ENCODE results near the gene KHSRP.

The KHSRP gene

DNA sequence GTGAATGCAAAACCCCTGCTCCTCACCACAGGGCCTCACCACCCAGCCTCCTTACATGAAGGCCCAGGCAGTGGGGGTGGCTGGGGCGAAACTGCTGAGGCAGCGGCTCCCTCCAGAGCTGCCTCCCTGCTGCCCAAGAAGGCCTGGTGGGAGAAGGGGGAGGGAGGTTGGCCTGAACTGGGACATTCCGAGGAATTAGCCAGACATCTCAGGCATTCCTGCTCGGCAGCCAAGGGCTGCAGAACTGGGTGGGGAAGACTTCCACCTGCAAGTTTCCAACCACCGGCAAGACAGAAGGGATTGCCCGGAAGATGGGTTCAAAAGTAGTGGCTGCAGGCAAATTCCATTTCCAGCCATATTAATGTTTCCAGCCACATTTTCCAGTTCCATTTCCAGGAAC, 46.6 kb downstream of the KHSRP start:
- Histone ChIP-seq H3K27me3 (ENCODE audit: control insufficient read depth, insufficient read depth, low read length) (no peaks in the 10 kb centered on the region), H3K4me1 (ENCODE audit: control insufficient read depth, insufficient read depth, low read length) (peaks cover 13% of the 10 kb centered on the region), H3K36me3 (ENCODE audit: insufficient read depth, low read length) (peaks cover 44% of the 10 kb centered on the region), H3K4me3 (ENCODE audit: low read length) (no peak overlapping the region), H3K9me3 (replicated peaks; ENCODE audit: low read length) (no peaks in the 10 kb centered on the region), H3K9ac (ENCODE audit: low read depth, low read length) (no peak overlapping the region), H3K4me2 (ENCODE audit: low read length) (no peak overlapping the region)

DNA sequence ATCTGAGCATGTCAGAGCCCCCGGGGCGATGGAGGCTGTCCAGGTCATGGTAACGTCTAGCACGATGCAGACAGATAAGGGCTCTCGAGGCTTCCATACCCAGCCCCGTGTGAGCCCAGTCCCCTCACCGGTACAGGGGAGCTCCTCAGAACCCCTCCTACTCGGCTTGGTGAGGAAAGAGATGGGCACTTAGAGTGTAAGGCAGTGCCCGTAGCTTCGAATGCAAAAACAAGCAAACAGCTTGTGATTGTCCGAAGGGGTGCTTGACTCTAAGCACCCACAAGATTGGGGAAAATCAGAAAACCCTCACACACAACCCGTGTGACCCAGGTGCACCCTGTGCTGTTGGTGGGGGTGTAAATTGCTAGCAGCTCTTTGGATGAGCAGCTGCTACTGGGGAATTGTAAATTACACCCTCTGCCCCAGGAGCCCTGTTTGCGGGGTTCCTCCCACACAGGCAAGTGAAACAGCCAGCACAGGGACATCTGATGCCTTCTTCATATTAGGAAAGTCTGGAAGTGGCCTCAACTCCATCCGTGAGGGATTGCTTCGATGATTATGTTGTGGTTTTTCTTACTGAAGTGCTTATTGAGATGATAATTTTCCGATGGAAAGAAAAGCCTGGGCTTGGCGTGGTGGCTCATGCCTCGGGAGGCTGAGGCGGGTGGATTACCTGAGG, 48.0 kb downstream of the KHSRP start:
- Histone ChIP-seq H3K36me3 (ENCODE audit: insufficient read depth, low read length) (peaks cover 34% of the 10 kb centered on the region), H3K9me3 (replicated peaks; ENCODE audit: low read length) (no peaks in the 10 kb centered on the region), H3K27me3 (ENCODE audit: control insufficient read depth, insufficient read depth, low read length) (no peaks in the 10 kb centered on the region), H3K9ac (ENCODE audit: low read depth, low read length) (no peak overlapping the region), H3K4me3 (ENCODE audit: low read length) (no peak overlapping the region), H3K4me2 (ENCODE audit: low read length) (no peak overlapping the region), H3K4me1 (ENCODE audit: control insufficient read depth, insufficient read depth, low read length) (peaks cover 16% of the 10 kb centered on the region)

DNA sequence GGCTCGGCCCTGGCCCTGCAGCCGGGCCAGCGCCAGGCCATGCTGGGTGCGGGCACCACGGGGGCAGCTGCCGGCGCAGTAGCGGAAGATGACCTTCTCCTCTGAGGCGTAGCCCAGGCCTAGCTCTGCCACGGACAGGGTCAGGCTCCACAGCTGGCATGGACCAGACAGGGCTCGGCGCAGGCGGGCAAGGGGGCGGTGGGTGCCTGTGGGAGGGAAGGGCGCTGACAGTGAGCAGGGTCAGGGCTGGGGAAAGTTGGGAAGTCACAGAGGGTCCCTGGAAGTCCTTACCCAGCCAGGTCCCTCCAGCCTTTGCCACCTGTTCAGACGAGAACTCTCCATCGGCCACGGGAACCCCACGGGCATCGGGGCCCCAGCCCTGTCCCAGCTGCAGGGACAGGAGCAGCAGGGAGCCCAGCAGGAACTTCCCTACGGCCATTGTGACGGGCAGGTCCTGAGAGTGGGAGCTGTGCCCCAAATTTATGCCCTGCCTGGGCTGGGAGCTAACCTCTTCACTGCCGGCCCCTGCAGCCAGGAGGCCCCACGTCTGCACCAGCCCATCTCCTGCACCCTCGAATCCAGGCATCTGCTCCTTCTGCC, 49.1 kb downstream of the KHSRP start, which contains the start of gene PSPN:
PSPN (minus strand) TSS at position 523 of the 600 bp plus-strand sequence; CDS start at position 439, 84 bp downstream.
- Histone ChIP-seq H3K36me3 (ENCODE audit: insufficient read depth, low read length) (peaks cover 22% of the 10 kb centered on the region), H3K4me1 (ENCODE audit: control insufficient read depth, insufficient read depth, low read length) (peaks cover 16% of the 10 kb centered on the region)

DNA sequence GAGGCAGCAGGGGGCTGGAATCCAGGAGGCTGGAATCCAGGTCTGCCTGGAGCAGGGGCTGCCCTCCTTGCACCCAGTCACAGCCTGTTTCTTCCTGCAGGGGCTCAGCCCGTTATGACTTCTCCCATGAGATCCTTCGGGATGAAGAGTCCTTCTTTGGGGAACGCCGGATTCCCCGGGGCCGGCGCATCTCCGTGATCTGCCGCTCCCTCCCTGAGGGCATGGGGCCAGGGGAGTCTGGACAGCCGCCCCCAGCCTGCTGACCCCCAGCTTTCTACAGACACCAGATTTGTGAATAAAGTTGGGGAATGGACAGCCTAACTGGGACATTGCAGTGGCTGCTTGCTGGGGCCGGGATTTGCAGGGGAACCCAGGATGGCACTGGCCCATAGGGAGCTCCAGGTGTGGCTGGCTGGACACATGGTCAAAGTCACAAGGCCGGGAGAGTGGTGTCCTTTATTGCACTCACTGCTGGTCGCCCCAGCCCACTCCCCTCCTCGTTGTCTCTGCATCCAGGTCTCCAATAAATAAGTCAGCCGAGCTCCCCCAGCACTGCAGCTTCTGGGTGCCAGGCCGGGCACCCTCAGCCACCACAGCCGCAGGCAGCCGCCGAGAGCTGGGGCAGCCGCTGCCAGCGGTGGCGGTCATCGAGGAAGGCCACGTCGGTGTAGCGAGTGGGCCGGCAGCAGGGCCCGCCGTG, 49.8 kb downstream of the KHSRP start:
- Histone ChIP-seq H3K4me3 (ENCODE audit: low read length) (no peak overlapping the region), H3K9ac (ENCODE audit: low read depth, low read length) (no peak overlapping the region), H3K9me3 (replicated peaks; ENCODE audit: low read length) (no peaks in the 10 kb centered on the region), H3K27me3 (ENCODE audit: control insufficient read depth, insufficient read depth, low read length) (no peaks in the 10 kb centered on the region), H3K4me2 (ENCODE audit: low read length) (no peak overlapping the region), H3K4me1 (ENCODE audit: control insufficient read depth, insufficient read depth, low read length) (peaks cover 16% of the 10 kb centered on the region), H3K36me3 (ENCODE audit: insufficient read depth, low read length) (peaks cover 16% of the 10 kb centered on the region)

More for the DNA sequence above, 49.1 kb downstream of the KHSRP start, which contains the start of gene PSPN:
- no peak within 1 kb of the TSS for H3K4me2 ChIP-seq (ENCODE audit: low read length)
- H3K9me3 ChIP-seq (replicated peaks; ENCODE audit: low read length), result no peaks in the 10 kb centered on the region
- H3K4me3 ChIP-seq (ENCODE audit: low read length), result no peak within 1 kb of the TSS
- no peaks in the 10 kb centered on the region for H3K27me3 ChIP-seq (ENCODE audit: control insufficient read depth, insufficient read depth, low read length)
- no peak within 1 kb of the TSS for H3K9ac ChIP-seq (ENCODE audit: low read depth, low read length)

DNA sequence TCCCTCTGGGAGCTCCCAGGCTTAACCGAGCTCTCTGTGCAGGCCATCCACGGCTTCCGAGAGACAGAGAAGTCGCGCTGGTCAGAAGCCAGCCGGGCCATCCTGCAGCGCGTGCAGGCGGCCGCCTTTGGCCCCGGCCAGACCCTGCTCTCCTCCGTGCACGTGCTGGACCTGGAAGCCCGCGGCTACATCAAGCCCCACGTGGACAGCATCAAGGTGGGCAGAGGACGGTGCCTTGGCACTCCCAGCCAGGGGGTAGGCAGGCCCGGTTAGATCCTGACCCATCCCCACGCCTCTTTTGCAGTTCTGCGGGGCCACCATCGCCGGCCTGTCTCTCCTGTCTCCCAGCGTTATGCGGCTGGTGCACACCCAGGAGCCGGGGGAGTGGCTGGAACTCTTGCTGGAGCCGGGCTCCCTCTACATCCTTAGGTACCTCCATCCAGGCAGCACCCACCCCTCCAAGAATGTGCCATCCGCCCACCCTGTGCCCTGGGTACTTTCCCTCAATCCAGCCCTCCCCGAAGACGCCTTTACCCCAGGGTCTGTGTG, 50.4 kb downstream of the KHSRP start:
- peaks cover 16% of the 10 kb centered on the region for H3K4me1 ChIP-seq (ENCODE audit: control insufficient read depth, insufficient read depth, low read length)
- H3K9me3 ChIP-seq (replicated peaks; ENCODE audit: low read length), result no peaks in the 10 kb centered on the region
- peak overlapping the region; percentile 81 for H3K4me2 ChIP-seq (ENCODE audit: low read length)
- no peak overlapping the region for H3K9ac ChIP-seq (ENCODE audit: low read depth, low read length)
- no peak overlapping the region for H3K4me3 ChIP-seq (ENCODE audit: low read length)
- peaks cover 10% of the 10 kb centered on the region for H3K36me3 ChIP-seq (ENCODE audit: insufficient read depth, low read length)
- H3K27me3 ChIP-seq (ENCODE audit: control insufficient read depth, insufficient read depth, low read length), result no peaks in the 10 kb centered on the region

DNA sequence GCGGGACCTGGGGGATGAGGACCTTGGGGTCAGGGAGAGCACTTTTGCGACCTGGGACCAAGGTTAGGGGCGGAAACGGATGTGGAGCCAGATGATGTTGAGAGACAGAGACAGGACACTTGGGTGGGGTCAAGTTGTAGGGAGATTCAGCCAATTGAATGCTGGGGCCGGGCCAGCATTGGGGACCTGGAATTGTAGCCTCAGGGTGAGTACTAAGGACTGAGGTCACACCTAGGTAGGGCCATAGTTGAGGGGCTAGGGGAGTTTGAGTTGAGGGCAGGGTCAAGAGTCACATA, 50.9 kb downstream of the KHSRP start:
- Histone ChIP-seq H3K9ac (ENCODE audit: low read depth, low read length) (peak overlapping the region; percentile 20), H3K27me3 (ENCODE audit: control insufficient read depth, insufficient read depth, low read length) (no peaks in the 10 kb centered on the region), H3K4me3 (ENCODE audit: low read length) (peak overlapping the region; percentile 70), H3K9me3 (replicated peaks; ENCODE audit: low read length) (no peaks in the 10 kb centered on the region), H3K36me3 (ENCODE audit: insufficient read depth, low read length) (peaks cover 7% of the 10 kb centered on the region), H3K4me1 (ENCODE audit: control insufficient read depth, insufficient read depth, low read length) (peaks cover 16% of the 10 kb centered on the region), H3K4me2 (ENCODE audit: low read length) (peak overlapping the region; percentile 81)

DNA sequence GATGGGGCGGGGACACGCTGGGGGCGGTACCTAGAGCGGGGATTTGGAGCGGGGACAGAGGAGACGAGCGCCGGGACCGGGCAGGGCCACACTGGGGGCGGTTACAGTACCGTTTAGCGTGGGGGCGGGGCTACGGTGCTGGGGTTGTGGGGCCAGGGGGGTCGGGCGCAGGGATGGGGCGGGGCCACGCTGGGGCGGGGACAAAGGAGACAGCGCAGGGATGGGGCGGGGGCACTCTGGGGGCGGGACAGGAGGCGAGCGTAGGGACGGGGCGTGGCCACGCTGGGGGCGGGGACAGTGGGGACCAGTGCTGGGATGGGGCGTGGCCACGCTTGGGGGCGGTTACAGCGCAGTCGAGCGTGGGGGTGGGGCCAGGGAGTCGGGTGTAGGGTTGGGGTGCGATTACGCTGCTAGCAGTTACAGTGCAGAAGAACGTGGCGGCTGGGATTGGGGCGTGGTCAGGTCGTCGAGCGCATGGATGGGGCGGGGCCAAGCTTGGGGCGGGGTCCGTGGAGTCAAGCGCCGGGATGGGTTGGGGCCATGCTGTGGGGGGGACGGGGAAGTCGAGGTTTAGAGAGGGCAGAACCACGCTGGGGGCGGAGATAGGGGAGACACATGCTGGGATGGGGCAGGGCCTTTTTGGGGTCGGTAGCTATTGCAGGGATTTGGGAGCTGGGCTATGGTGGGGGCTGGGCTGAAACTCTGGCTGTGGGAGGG, 51.4 kb downstream of the KHSRP start:
- peak overlapping the region; percentile 86 for H3K9ac ChIP-seq (ENCODE audit: low read depth, low read length)
- H3K27me3 ChIP-seq (ENCODE audit: control insufficient read depth, insufficient read depth, low read length), result no peaks in the 10 kb centered on the region
- H3K36me3 ChIP-seq (ENCODE audit: insufficient read depth, low read length), result peaks cover 8% of the 10 kb centered on the region
- H3K4me3 ChIP-seq (ENCODE audit: low read length), result peak overlapping the region; percentile 88
- peaks cover 16% of the 10 kb centered on the region for H3K4me1 ChIP-seq (ENCODE audit: control insufficient read depth, insufficient read depth, low read length)
- H3K4me2 ChIP-seq (ENCODE audit: low read length), result peak overlapping the region; percentile 88
- no peaks in the 10 kb centered on the region for H3K9me3 ChIP-seq (replicated peaks; ENCODE audit: low read length)

DNA sequence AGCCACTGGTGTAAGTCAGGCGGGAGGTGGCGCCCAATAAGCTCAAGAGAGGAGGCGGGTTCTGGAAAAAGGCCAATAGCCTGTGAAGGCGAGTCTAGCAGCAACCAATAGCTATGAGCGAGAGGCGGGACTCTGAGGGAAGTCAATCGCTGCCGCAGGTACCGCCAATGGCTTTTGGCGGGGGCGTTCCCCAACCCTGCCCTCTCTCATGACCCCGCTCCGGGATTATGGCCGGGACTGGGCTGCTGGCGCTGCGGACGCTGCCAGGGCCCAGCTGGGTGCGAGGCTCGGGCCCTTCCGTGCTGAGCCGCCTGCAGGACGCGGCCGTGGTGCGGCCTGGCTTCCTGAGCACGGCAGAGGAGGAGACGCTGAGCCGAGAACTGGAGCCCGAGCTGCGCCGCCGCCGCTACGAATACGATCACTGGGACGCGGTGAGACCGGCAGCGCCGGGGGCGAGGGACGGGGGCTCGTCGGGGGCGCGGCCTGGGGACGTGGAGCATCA, 52.0 kb downstream of the KHSRP start, which contains the start of gene ALKBH7:
ALKBH7 (plus strand) TSS at position 201 of the 502 bp plus-strand sequence; CDS start at position 228, 27 bp downstream.
- peak within 1 kb of the TSS; percentile 88 for H3K4me3 ChIP-seq (ENCODE audit: low read length)
- peak within 1 kb of the TSS; percentile 88 for H3K4me2 ChIP-seq (ENCODE audit: low read length)
- no peaks in the 10 kb centered on the region for H3K9me3 ChIP-seq (replicated peaks; ENCODE audit: low read length)
- peaks cover 16% of the 10 kb centered on the region for H3K4me1 ChIP-seq (ENCODE audit: control insufficient read depth, insufficient read depth, low read length)
- peak within 1 kb of the TSS; percentile 86 for H3K9ac ChIP-seq (ENCODE audit: low read depth, low read length)
- H3K36me3 ChIP-seq (ENCODE audit: insufficient read depth, low read length), result peaks cover 10% of the 10 kb centered on the region
- H3K27me3 ChIP-seq (ENCODE audit: control insufficient read depth, insufficient read depth, low read length), result no peaks in the 10 kb centered on the region

DNA sequence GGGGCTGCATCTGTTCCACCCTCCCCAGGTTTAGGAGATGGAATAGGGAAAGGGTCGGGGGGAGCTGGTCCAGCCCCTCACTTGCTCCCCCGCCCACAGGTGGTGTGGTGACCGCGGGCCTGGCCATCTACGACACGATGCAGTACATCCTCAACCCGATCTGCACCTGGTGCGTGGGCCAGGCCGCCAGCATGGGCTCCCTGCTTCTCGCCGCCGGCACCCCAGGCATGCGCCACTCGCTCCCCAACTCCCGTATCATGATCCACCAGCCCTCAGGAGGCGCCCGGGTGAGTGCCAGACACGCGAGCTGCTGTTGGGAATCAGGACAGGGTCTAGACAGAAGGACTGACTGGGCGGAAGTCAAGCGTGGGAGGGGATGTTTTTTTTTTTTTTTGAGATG, 60.3 kb downstream of the KHSRP start:
- H3K4me3 ChIP-seq (ENCODE audit: low read length), result no peak overlapping the region
- peaks cover 9% of the 10 kb centered on the region for H3K4me1 ChIP-seq (ENCODE audit: control insufficient read depth, insufficient read depth, low read length)
- no peaks in the 10 kb centered on the region for H3K9me3 ChIP-seq (replicated peaks; ENCODE audit: low read length)
- H3K4me2 ChIP-seq (ENCODE audit: low read length), result no peak overlapping the region
- no peak overlapping the region for H3K9ac ChIP-seq (ENCODE audit: low read depth, low read length)
- H3K27me3 ChIP-seq (ENCODE audit: control insufficient read depth, insufficient read depth, low read length), result no peaks in the 10 kb centered on the region
- H3K36me3 ChIP-seq (ENCODE audit: insufficient read depth, low read length), result peaks cover 29% of the 10 kb centered on the region

Data from skeletal muscle satellite cell (primary cell).